Measurements from ENCODE around the gene HCN2. TPM values are rescaled to one million over a fixed set of nuclear protein-coding genes. Genes with fewer than 3 reads are reported as not detected.

The HCN2 gene
- total RNA-seq, 4 donors from 2014 or later: 0.19 to 0.50 (median 0.41) TPM

DNA sequence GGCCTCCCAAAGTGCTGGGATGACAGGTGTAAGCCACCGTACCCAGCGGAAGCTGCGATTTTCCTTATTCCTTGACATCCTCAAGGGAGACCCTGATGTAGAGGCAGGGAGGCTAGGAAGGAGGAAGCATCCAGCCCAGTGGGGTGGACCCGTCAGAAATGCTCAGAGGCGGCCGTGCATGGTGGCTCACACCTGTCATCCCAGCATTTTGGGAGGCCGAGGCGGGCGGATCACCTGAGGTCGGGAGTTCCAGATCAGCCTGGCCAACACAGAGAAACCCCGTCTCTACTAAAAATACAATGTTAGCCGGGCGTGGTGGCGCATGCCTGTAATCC, 34.2 kb upstream of the HCN2 start:
- H3K9me3 ChIP-seq: no peaks in the 10 kb centered on the region
- no peak for DNase-seq (ENCODE audit: extremely low spot score)
- no peak overlapping the region for H3K4me3 ChIP-seq
- H3K27me3 ChIP-seq: peaks cover 0 to 14% (median 0%) of the 10 kb centered on the region in 4 donors
- TF ChIP-seq POLR2A (IDR thresholded peaks at IDR 0.05; ENCODE audit: low read depth) (no peak), POLR2AphosphoS5 (IDR thresholded peaks at IDR 0.05) (no peak), EP300 (IDR thresholded peaks at IDR 0.05) (no peak)
- TF ChIP-seq, protein P1, sequence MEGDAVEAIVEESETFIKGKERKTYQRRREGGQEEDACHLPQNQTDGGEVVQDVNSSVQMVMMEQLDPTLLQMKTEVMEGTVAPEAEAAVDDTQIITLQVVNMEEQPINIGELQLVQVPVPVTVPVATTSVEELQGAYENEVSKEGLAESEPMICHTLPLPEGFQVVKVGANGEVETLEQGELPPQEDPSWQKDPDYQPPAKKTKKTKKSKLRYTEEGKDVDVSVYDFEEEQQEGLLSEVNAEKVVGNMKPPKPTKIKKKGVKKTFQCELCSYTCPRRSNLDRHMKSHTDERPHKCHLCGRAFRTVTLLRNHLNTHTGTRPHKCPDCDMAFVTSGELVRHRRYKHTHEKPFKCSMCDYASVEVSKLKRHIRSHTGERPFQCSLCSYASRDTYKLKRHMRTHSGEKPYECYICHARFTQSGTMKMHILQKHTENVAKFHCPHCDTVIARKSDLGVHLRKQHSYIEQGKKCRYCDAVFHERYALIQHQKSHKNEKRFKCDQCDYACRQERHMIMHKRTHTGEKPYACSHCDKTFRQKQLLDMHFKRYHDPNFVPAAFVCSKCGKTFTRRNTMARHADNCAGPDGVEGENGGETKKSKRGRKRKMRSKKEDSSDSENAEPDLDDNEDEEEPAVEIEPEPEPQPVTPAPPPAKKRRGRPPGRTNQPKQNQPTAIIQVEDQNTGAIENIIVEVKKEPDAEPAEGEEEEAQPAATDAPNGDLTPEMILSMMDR (IDR thresholded peaks at IDR 0.05): no peak
- intact Hi-C loops (cut with DNase I): no loop called here
- no peak overlapping the region for H3K27ac ChIP-seq (replicated peaks in 1 of 4)
- peaks cover 14 to 22% (median 16%) of the 10 kb centered on the region in 4 donors for H3K4me1 ChIP-seq
- 94% methylated on average over 14 of the region's 14 CpGs for WGBS
- H3K36me3 ChIP-seq: no peaks in the 10 kb centered on the region

DNA sequence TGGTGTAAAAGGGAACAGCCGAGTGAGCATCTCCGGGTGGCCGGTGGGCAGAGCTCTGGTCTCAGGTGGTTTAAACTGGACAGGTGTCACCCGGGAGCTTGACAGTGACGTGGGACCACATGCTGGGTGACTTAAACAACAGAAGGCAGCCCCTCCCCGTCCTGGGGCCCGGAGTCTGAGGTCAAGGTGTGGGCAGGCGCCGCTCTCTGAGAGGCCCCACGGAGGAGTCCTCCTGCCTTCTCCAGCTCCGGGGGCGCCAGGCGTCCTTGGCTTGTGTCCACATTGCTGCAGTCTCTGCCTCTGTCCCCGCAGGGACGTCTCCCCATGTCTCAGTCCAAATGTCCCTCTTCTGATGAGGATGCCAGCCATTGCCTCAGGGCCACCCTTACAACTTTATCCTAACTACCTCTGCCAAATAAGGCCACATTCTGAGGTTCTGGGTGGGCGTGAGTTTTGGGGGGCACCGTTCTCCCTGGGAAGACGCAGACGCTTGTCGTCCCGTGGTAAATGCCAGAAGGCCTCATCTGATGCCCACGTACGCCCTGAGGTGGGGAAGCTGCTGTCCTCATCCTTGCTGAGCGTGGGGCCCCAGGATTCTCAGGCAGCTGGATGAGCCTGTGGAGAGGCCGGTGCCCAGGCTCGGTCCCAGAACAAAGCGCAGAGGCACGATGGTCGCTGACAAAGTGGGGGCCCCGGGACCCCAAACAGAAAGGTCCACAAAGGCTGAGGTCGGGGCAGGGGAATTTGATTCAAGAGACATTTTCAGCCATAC, 32.9 kb upstream of the HCN2 start:
- WGBS: 87% methylated on average over 31 of the region's 31 CpGs
- intact Hi-C loops (cut with DNase I): no loop called here
- H3K36me3 ChIP-seq: no peaks in the 10 kb centered on the region
- no peak overlapping the region for H3K4me3 ChIP-seq
- TF ChIP-seq POLR2A (IDR thresholded peaks at IDR 0.05; ENCODE audit: low read depth) (no peak), POLR2AphosphoS5 (IDR thresholded peaks at IDR 0.05) (no peak), EP300 (IDR thresholded peaks at IDR 0.05) (no peak)
- TF ChIP-seq, protein P1 (IDR thresholded peaks at IDR 0.05): no peak
- H3K4me1 ChIP-seq: peaks cover 9 to 22% (median 11%) of the 10 kb centered on the region in 4 donors
- no peak for DNase-seq (ENCODE audit: extremely low spot score)
- H3K9me3 ChIP-seq: no peaks in the 10 kb centered on the region
- no peak overlapping the region for H3K27ac ChIP-seq (replicated peaks in 1 of 4)
- H3K27me3 ChIP-seq: peaks cover 0 to 5% (median 0%) of the 10 kb centered on the region in 4 donors

DNA sequence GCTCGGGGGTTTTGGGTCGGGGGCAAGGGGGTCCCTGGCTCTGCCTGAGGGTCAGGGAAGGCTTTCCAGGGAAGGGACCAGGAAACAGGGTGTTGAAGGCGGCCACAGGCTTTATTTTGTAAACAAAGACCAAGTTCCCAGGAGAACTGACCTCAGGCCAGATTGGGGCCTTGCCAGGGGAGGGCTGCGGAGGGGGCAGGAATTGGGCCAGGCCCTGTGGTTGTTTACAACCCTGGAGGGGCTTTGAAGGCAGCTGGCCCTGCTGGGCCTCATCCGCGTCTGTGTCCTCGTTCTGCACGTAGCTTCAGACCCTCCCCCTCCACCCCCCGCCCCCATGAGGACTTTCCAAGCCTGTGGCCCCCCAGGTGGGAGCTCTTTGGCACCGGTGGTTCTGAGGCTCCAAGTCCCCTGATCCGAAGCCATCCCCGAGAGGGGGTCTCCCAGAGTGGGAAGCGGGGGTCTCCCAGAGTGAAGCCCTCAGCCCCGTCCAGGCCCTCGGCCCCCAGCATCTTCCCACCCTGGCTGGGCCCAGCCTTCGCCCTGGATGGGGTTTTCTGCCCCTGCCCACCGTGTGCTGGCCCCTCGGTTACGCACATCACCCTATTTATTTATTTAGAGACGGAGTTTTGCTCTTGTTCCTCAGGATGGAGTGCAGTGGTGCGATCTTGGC, 30.8 kb upstream of the HCN2 start:
- TF ChIP-seq POLR2A (IDR thresholded peaks at IDR 0.05; ENCODE audit: low read depth): no peak
- no peak for TF ChIP-seq EP300 (IDR thresholded peaks at IDR 0.05)
- TF ChIP-seq, protein P1 (IDR thresholded peaks at IDR 0.05): no peak
- TF ChIP-seq POLR2AphosphoS5 (IDR thresholded peaks at IDR 0.05): no peak
- intact Hi-C loops (cut with DNase I): no loop called here
- WGBS: 66% methylated on average over 10 of the region's 21 CpGs

DNA sequence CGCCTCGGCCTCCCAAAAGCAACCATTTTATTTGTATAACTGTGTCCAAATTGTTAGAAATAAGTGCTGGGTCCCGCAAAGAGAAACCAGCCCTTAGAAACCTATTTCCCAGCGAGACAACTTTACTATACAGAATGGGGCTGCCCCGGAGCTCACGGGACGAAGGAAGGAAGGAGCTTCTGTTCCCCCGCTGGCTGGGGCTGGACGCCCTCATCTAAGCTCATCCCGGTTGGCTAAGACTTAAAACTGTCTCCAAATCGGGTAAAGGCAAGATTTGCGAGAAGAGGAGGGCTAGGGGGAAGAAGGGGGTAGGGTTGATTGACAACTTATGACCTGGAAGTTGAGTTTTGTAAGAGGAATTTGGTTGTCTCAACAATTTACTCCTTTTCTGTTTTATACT, 29.6 kb upstream of the HCN2 start:
- Histone ChIP-seq H3K4me1 (peaks cover 9 to 22% (median 11%) of the 10 kb centered on the region in 4 donors), H3K27ac (replicated peaks in 1 of 4) (no peak overlapping the region), H3K27me3 (peaks cover 0 to 3% (median 0%) of the 10 kb centered on the region in 4 donors), H3K9me3 (no peaks in the 10 kb centered on the region), H3K36me3 (no peaks in the 10 kb centered on the region), H3K4me3 (no peak overlapping the region)
- WGBS: 82% methylated on average over 12 of the region's 12 CpGs
- no peak for DNase-seq (ENCODE audit: extremely low spot score)
- TF ChIP-seq POLR2AphosphoS5 (IDR thresholded peaks at IDR 0.05) (no peak), POLR2A (IDR thresholded peaks at IDR 0.05; ENCODE audit: low read depth) (no peak), EP300 (IDR thresholded peaks at IDR 0.05) (no peak)
- TF ChIP-seq, protein P1 (IDR thresholded peaks at IDR 0.05): no peak
- intact Hi-C loops (cut with DNase I): no loop called here

More for the DNA sequence above, 30.8 kb upstream of the HCN2 start:
- DNase-seq (ENCODE audit: extremely low spot score): no peak
- Histone ChIP-seq H3K9me3 (no peaks in the 10 kb centered on the region), H3K27ac (replicated peaks in 1 of 4) (no peak overlapping the region), H3K27me3 (peaks cover 0 to 3% (median 0%) of the 10 kb centered on the region in 4 donors), H3K36me3 (no peaks in the 10 kb centered on the region), H3K4me3 (no peak overlapping the region), H3K4me1 (peaks cover 9 to 22% (median 11%) of the 10 kb centered on the region in 4 donors)
